Femur (tissue), 1 donor: ENCODE data around the gene PRIM2.
"Not testable (repeated sequence)": the region's sequence is repeated elsewhere in the genome, so short reads cannot be mapped to it uniquely, and the experiment has no call there.

Experiments used
- DNase-seq: peaks from one replicate; pipeline ENCODE4 v3.0.0-alpha.2; 2017

The PRIM2 gene

GRCh38 chr6:57515171-57515570 is 197.7 kb downstream of the PRIM2 start:
- not testable (repeated sequence) for DNase-seq

DNA sequence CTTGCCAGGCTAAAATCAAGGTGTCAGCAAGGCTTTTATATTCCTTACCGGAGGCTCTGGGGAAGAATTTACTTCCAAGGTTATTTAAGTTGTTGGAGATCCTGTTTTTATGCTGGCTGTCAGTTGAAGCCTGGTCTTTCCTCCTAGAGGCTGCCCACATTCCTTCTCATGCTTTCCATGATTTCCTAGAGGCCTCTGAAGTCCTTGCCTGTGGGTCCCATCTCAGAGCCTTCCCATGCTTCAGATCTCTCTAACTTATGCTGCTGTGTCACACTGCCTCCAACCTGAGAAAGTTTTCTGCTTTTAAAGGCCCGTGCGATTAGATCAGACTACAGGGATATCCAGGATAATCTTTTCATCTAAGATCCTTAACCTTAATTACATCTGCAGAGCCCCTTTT is 198.4 kb downstream of the PRIM2 start:
- not testable (repeated sequence) for DNase-seq

- DNase-seq = not testable (repeated sequence)
These were observed 199.3 kb downstream of the PRIM2 start for GRCh38 chr6:57516776-57517175.

GRCh38 chr6:57519198-57519597 is 201.8 kb downstream of the PRIM2 start:
- DNase-seq = not testable (repeated sequence)

DNA sequence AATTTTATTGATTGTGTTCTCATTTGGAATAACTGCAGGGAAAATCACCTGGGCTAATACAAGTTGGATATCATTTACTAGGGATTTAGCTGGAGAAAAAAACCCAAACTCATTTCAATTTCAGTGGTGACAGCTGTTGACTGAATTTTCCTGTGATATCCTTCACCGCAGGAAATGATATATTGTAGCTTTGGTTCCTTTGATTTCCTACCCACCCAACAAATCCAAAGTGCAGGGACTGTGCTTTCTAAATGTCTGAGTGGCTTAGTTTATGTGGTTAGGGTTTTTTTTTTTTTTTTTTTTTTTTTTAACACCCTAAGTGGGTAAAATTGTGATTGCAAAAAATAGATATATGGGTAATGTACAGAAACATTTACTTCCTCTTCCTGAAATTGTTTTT is 203.7 kb downstream of the PRIM2 start:
- DNase-seq = not testable (repeated sequence)

DNA sequence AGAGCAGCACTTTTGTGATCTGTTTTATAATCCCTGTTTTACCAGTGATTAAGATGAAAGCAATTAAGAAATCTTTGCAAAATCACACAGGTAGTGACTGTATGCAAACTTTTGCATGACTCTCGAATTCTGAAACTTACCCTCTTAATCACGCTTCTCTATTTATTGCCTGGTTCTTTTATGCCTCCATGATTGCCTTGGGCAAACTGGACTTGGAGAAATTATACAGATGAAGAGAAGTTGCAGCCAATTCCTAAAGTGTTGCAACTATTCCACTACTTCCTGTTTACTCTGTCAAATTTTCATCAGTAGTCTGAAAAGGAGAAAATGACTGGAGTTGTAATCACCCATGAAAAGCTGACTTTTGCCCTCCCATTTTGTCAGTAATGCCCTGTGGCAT is 205.8 kb downstream of the PRIM2 start:
- DNase-seq = not testable (repeated sequence)

DNA sequence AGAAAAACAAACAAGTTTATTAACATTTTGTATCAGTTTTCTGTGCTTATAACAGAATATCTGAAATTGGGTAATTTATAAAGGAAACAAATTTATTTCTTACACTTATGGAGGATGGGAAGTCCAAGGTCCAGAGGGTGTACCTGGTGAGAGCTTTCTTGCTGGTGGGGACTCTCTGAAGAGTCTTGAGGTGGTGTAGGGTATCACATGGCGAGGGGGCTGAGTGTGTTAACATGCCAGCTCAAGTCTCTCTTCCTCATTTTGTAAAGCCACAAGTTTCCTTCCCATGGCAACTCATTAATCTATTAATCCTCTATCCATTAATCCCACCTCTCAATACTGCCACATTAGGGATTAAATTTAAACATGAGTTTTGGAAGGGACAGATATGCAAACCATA is 212.3 kb downstream of the PRIM2 start:
- DNase-seq = not testable (repeated sequence)

- not testable (repeated sequence) for DNase-seq
These were observed 215.2 kb downstream of the PRIM2 start for GRCh38 chr6:57532660-57533059.

DNA sequence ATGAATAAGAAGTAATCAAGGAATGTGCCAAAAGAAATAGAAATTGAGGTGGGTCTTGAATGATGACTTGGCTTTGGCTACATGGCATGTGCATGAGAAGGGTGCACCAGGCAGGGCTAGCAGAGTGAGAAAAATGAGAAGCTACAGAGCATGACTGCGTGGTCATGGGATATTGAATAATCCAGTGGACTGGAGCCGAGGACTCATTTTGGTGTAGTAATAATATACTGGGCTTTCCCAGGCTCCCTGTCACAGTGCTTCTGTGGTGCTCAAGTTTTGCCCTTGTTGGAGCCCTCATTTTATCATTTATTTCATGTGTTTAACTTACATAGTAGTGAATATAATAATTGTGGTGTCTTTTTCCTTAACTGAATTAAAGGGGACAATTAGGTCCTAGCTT is 217.7 kb downstream of the PRIM2 start:
- not testable (repeated sequence) for DNase-seq

- DNase-seq = not testable (repeated sequence)
These were observed 218.6 kb downstream of the PRIM2 start for GRCh38 chr6:57535994-57536393.

DNA sequence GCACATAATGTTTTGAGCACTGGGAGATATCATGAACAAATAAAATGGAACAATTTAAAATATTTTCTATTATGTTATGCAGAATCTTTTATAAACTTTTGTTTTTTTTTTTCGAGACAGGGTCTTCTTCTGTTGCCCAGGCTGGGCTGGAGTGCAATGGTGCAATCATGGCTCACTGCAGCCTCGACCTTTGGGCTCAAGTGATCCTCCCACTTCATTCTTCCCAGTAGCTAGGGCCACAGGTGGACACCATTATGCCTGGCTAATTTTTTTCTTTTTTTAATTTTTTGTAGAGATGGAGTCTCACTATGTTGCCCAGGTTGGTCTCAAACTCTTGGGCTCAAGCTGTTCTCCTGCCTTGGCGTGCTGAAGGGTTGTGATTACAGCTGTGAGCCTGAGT is 220.5 kb downstream of the PRIM2 start:
- DNase-seq = not testable (repeated sequence)

- DNase-seq = not testable (repeated sequence)
These were observed 234.5 kb downstream of the PRIM2 start for GRCh38 chr6:57551961-57552360.

GRCh38 chr6:57557855-57558254 is 240.4 kb downstream of the PRIM2 start:
- DNase-seq = not testable (repeated sequence)

- not testable (repeated sequence) for DNase-seq
These were observed 241.7 kb downstream of the PRIM2 start for GRCh38 chr6:57559170-57559569.

- DNase-seq = not testable (repeated sequence)
These were observed 244.8 kb downstream of the PRIM2 start for GRCh38 chr6:57562233-57562632.

DNA sequence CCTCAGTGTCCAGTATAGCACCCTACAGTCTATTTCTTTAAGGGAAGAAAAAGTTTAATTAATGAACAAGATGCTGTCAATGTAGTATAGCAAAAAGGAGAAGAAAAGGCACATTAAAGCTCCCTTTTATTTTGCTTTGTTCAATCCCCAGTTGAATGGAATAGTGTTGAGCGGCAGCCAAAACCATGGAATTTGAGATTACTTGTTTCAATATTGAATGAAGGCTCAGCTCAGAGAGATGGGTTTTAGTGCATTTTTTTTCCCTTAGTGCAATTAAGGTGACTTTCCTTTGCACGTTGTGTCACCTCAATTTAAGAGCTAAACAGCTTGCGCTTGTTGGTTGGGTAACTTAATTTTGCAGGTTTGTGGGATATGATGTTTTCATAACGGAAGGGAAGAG is 254.7 kb downstream of the PRIM2 start:
- DNase-seq = not testable (repeated sequence)

GRCh38 chr6:57572844-57573243 is 255.4 kb downstream of the PRIM2 start:
- DNase-seq = not testable (repeated sequence)

- not testable (repeated sequence) for DNase-seq
These were observed 259.6 kb downstream of the PRIM2 start for GRCh38 chr6:57577023-57577422.

DNA sequence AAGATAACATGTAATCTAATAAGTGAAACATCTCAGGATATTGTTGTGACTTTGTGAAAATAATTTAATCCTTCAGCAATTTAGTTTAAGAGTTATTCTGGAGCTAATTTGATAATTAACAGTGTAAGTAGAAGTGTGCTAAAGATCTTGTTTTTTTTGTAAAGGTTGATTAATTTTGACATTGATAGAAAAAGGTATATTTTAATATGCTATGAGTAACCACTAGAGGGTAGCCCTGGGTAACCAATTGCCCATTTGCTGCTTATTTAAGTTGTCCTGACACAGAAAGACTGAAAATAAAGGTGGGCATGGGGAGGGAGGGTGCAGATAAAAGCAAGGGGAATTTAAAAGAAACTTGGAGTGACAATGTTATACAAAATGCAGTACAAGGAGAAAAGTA is 262.1 kb downstream of the PRIM2 start:
- DNase-seq = not testable (repeated sequence)

- DNase-seq = not testable (repeated sequence)
These were observed 264.2 kb downstream of the PRIM2 start for GRCh38 chr6:57581586-57581985.

DNA sequence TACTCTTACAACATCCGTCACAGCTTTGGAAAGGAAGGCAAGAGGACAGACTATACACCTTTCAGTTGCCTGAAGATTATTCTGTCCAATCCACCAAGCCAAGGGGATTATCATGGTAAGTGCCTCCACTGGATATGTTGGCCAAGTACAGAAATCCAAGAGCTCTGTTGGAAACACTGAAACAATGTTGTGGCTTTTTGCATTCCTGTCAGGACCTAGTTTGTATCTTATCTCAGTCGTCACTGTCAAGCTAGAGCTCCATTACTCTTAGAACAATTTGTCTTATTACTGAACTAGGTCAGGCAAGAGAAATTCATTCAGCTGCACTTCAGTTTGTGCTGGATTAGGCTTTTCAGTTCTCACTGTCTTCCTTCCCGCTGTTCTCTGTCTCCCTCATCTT is 283.7 kb downstream of the PRIM2 start:
- not testable (repeated sequence) for DNase-seq

GRCh38 chr6:57605303-57605702 is 287.9 kb downstream of the PRIM2 start:
- not testable (repeated sequence) for DNase-seq

- not testable (repeated sequence) for DNase-seq
These were observed 288.9 kb downstream of the PRIM2 start for GRCh38 chr6:57606331-57606730.

DNA sequence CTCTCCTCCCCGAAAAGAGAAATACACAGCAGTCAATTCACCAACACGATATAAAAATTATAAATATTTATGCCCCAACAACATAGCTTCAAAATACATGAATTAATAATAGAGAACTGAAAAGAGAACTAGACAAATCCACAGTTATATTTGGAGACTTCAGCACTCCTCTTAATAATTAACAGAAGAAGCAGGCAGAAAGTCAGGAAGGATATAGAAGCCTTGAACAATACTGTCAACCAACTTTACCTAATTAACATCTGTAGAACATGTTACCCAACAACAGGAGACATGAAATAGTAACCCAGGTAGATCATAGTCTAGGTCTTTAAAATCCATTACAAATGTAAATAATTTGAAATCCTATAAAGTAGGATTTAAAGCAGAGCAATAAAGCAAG is 293.2 kb downstream of the PRIM2 start:
- not testable (repeated sequence) for DNase-seq

- not testable (repeated sequence) for DNase-seq
These were observed 301.5 kb downstream of the PRIM2 start for GRCh38 chr6:57618959-57619358.
